B cell (primary cell): Measurements from ENCODE around the gene CAMK1D. TPM values are rescaled to one million over a fixed set of nuclear protein-coding genes. Genes with fewer than 3 reads are reported as not detected.

ENCODE experiments used
- ATAC-seq: fragments of 200-7000 bp; cut with Tn5 transposase; one replicate; pipeline ENCODE4 v1.10.0; 2021; ENCODE audit warnings: low read depth, mild to moderate bottlenecking, moderate number of reproducible peaks, moderate library complexity
- CTCF ChIA-PET: fragments of 350-600 bp; sonication (Branson Sonifier 250); formaldehyde crosslinking; loops from one replicate; lab custom pipeline; 2021; ENCODE audit warnings: antibody characterized with exemption, inconsistent platforms; lab: Charles Lee
- POLR2A ChIA-PET: fragments of 350-600 bp; sonication (Branson Sonifier 250); formaldehyde crosslinking; loops from one replicate; lab custom pipeline; 2021; ENCODE audit warnings: antibody characterized with exemption; lab: Charles Lee
- DNase-seq: peaks from one replicate; pipeline ENCODE4 v3.0.0; 2013
- H2AFZ ChIP-seq: 2 replicates; pipeline ENCODE4 v1.6.1; 2012; ENCODE audit warnings: mild to moderate bottlenecking, low read depth, low read length; ENCODE audit not compliant: insufficient read depth, poor library complexity, severe bottlenecking
- H3K27ac ChIP-seq, 2 donors: 1 replicate in 1 of 2; 2 replicates in 1 of 2; pipeline ENCODE4 v1.5.1; 2012 to 2013; ENCODE audit warnings: low read length in 2 of 2, mild to moderate bottlenecking in 2 of 2, moderate library complexity in 1 of 2
- H3K27me3 ChIP-seq, 4 experiments: fragments of 200-600 bp in 1 of 4; sonication (generic) in 1 of 4; replicated peaks in 1 of 4; 1 replicate in 2 of 4; 2 replicates in 2 of 4; pipeline versions ENCODE4 v1.6.1 to v1.7.0; 2013 to 2016; ENCODE audit warnings: low read length in 3 of 4, mild to moderate bottlenecking in 2 of 4, mixed read lengths in 1 of 4, moderate library complexity in 1 of 4; ENCODE audit not compliant: insufficient read depth in 4 of 4, control insufficient read depth in 3 of 4; ENCODE audit errors: control extremely low read depth in 1 of 4
- H3K36me3 ChIP-seq, 2 experiments: replicated peaks in 1 of 2; 1 replicate in 1 of 2; 2 replicates in 1 of 2; pipeline versions ENCODE4 v1.6.1 to v1.7.1; 2013; ENCODE audit warnings: low read length in 1 of 2; ENCODE audit not compliant: insufficient read depth in 2 of 2, control insufficient read depth in 1 of 2; ENCODE audit errors: control extremely low read depth in 1 of 2, extremely low read depth in 1 of 2
- H3K4me1 ChIP-seq, 2 donors: fragments of 200-600 bp in 1 of 2; sonication (generic) in 1 of 2; 1 replicate in 1 of 2; 2 replicates in 1 of 2; pipeline versions ENCODE4 v1.5.1 to v1.6.1; 2013 to 2017; ENCODE audit warnings: low read length in 2 of 2; ENCODE audit not compliant: control insufficient read depth in 2 of 2, insufficient read depth in 2 of 2
- H3K4me2 ChIP-seq: replicated peaks from 2 replicates; pipeline ENCODE3; 2012; ENCODE audit warnings: mild to moderate bottlenecking, low read depth, low read length; ENCODE audit not compliant: poor library complexity, severe bottlenecking
- H3K4me3 ChIP-seq, 5 experiments: fragments of 200-600 bp in 1 of 5; sonication (generic) in 1 of 5; 1 replicate in 3 of 5; 2 replicates in 2 of 5; pipeline versions ENCODE4 v1.5.1 to v1.7.0; 2011 to 2016; ENCODE audit warnings: low read length in 4 of 5, mild to moderate bottlenecking in 4 of 5, low read depth in 2 of 5, control low read depth in 1 of 5, moderate library complexity in 1 of 5; ENCODE audit not compliant: insufficient read depth in 1 of 5; ENCODE audit errors: control extremely low read depth in 1 of 5, extremely low read depth in 1 of 5
- H3K79me2 ChIP-seq: fragments of 200-600 bp; sonication (generic); one replicate; pipeline ENCODE4 v1.6.0; 2016; ENCODE audit warnings: low read length; ENCODE audit not compliant: control insufficient read depth, insufficient read depth
- H3K9ac ChIP-seq: fragments of 200-600 bp; sonication (generic); 2 replicates; pipeline ENCODE4 v1.6.1; 2017; ENCODE audit warnings: mild to moderate bottlenecking, low read length, moderate library complexity
- H3K9me3 ChIP-seq, 3 donors: one replicate each; pipeline versions ENCODE4 v1.6.1 to v1.7.1; 2013; ENCODE audit warnings: low read length in 2 of 3; ENCODE audit not compliant: control insufficient read depth in 2 of 3, insufficient read depth in 1 of 3; ENCODE audit errors: control extremely low read depth in 1 of 3
- H4K20me1 ChIP-seq: 2 replicates; pipeline ENCODE4 v1.6.0; 2012; ENCODE audit warnings: mild to moderate bottlenecking, low read length; ENCODE audit not compliant: insufficient read depth, control insufficient read depth, poor library complexity, severe bottlenecking
- H3K27ac Mint-ChIP-seq: one replicate; pipeline ENCODE4 v1.8.0; 2021; ENCODE audit warnings: mixed read lengths
- H3K27me3 Mint-ChIP-seq: one replicate; pipeline ENCODE4 v1.8.0; 2021; ENCODE audit warnings: mixed read lengths
- H3K4me1 Mint-ChIP-seq: one replicate; pipeline ENCODE4 v1.8.0; 2021; ENCODE audit warnings: mixed read lengths
- H3K4me3 Mint-ChIP-seq: one replicate; pipeline ENCODE4 v1.8.0; 2021; ENCODE audit warnings: mixed read lengths
- H3K9me3 Mint-ChIP-seq: one replicate; pipeline ENCODE4 v1.8.0; 2022; ENCODE audit warnings: mixed read lengths; ENCODE audit not compliant: insufficient read depth
- EZH2 ChIP-seq: IDR thresholded peaks from 2 replicates; pipeline ENCODE4 v1.6.1; 2012; ENCODE audit warnings: borderline replicate concordance, low read depth, mild to moderate bottlenecking, moderate library complexity, low read length; ENCODE audit not compliant: insufficient read depth, poor library complexity, severe bottlenecking
- WGBS: methylation state at CpG from one replicate; pipeline ENCODE4 v1.1.5; 2013; ENCODE audit warnings: missing lambda C conversion rate; ENCODE audit not compliant: insufficient coverage; 5-methylcytosine and 5-hydroxymethylcytosine counted together
- intact Hi-C: fragments of 100-400 bp; cut with micrococcal nuclease; formaldehyde crosslinking; loops from one replicate; pipeline ENCODE4 v1.10.0; 2022
- polyA plus RNA-seq: library from polyadenylated mRNA; depleted of rRNA; stranded (reverse); fragments of >200 nt; gene quantifications from 2 replicates; pipeline ENCODE4 v1.2.3, GENCODE V29; 2012
- total RNA-seq, 2 donors: library from RNA; stranded (reverse); fragments of 120-200 nt in 1 of 2; gene quantifications; 1 replicate in 1 of 2; 2 replicates in 1 of 2; pipeline versions ENCODE4 v1.2.3 to v1.2.4, GENCODE V29; 2013 to 2022
- TF ChIP-seq, protein P1 (sequence below): fragments of 200-600 bp; IDR thresholded peaks from one replicate; pipeline ENCODE4 v1.8.0; 2022; ENCODE audit warnings: antibody characterized with exemption, mild to moderate bottlenecking

CAMK1D gene
- total and polyA plus RNA-seq, 2 donors (not counting 1 experiment from before 2014, with no cell fraction given): 34.1 to 69.7 TPM

GRCh38 chr10:12322583-12323131, 26.7 kb upstream of the CAMK1D start:
- Histone ChIP-seq H3K36me3 (no peaks in the 10 kb centered on the region), H3K27me3 (no peaks in the 10 kb centered on the region), H3K4me3 (no peak overlapping the region), H3K9ac (no peak overlapping the region), H3K9me3 (no peaks in the 10 kb centered on the region), H2AFZ (no peak overlapping the region), H3K27ac (no peak overlapping the region), H3K4me1 (peaks cover 4 to 15% of the 10 kb centered on the region in 2 donors), H4K20me1 (no peaks in the 10 kb centered on the region), H3K4me2 (no peak overlapping the region), H3K79me2 (no peaks in the 10 kb centered on the region)
- Mint-ChIP-seq H3K27ac (no peak overlapping the region), H3K4me1 (peaks cover 29% of the 10 kb centered on the region), H3K4me3 (no peak overlapping the region), H3K9me3 (no peaks in the 10 kb centered on the region), H3K27me3 (no peaks in the 10 kb centered on the region)
- POLR2A ChIA-PET: interaction anchor here (0.7 kb wide), 1 partner anchor 27 kb away, joined by 3 read pairs; the partner anchor contains the start of gene CAMK1D
- DNase-seq (no peak), ATAC-seq (no peak)
- WGBS: 68% methylated on average over 5 of the region's 9 CpGs
- TF ChIP-seq EZH2: no peak
- TF ChIP-seq, protein P1, sequence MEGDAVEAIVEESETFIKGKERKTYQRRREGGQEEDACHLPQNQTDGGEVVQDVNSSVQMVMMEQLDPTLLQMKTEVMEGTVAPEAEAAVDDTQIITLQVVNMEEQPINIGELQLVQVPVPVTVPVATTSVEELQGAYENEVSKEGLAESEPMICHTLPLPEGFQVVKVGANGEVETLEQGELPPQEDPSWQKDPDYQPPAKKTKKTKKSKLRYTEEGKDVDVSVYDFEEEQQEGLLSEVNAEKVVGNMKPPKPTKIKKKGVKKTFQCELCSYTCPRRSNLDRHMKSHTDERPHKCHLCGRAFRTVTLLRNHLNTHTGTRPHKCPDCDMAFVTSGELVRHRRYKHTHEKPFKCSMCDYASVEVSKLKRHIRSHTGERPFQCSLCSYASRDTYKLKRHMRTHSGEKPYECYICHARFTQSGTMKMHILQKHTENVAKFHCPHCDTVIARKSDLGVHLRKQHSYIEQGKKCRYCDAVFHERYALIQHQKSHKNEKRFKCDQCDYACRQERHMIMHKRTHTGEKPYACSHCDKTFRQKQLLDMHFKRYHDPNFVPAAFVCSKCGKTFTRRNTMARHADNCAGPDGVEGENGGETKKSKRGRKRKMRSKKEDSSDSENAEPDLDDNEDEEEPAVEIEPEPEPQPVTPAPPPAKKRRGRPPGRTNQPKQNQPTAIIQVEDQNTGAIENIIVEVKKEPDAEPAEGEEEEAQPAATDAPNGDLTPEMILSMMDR: no peak
- CTCF ChIA-PET: interaction anchor here (0.6 to 2.3 kb wide), 6 partner anchors 58 to 390 kb away, joined by 3 to 14 read pairs (median 8); no protein-coding TSS in a partner anchor
- intact Hi-C loops: loop anchor here (1.0 kb wide), 2 partner anchors 334 to 389 kb away; no protein-coding TSS in a partner anchor

DNA sequence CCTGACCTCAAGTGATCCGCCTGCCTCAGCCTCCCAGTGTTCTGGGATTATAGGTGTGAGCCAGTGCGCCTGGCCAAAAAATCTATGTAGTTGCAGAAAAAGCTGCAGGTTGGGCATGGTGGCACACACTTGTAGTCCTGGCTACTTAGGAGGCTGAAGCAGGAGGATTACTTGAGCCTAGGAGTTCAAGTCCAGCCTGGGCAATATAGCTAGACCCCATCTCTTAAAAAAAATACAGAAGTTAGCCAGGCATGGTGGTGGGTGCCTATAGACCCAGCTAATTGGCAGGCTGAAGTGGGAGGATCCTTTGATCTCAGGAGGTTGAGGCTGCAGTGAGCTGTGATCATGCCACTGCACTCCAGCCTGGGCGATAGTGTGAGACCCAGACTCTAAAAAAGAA, 24.8 kb upstream of the CAMK1D start:
- CTCF ChIA-PET: interaction anchor here (1.2 to 2.3 kb wide), 5 partner anchors 24 to 388 kb away, joined by 3 to 14 read pairs (median 6); no protein-coding TSS in a partner anchor
- H3K4me1 Mint-ChIP-seq: peaks cover 26% of the 10 kb centered on the region
- H3K79me2 ChIP-seq: no peaks in the 10 kb centered on the region
- no peaks in the 10 kb centered on the region for H4K20me1 ChIP-seq
- no peak overlapping the region for H3K27ac Mint-ChIP-seq
- no peak overlapping the region for H3K4me3 Mint-ChIP-seq
- H3K9me3 Mint-ChIP-seq: no peaks in the 10 kb centered on the region
- DNase-seq: no peak
- no peaks in the 10 kb centered on the region for H3K27me3 ChIP-seq
- ATAC-seq: no peak
- POLR2A ChIA-PET: interaction anchor here (0.7 kb wide), 1 partner anchor 14 kb away, joined by 7 read pairs; no protein-coding TSS in a partner anchor
- H3K9ac ChIP-seq: no peak overlapping the region
- no peak overlapping the region for H3K4me3 ChIP-seq
- H3K27ac ChIP-seq: no peak overlapping the region
- H3K4me1 ChIP-seq: peaks cover 4 to 15% of the 10 kb centered on the region in 2 donors
- no peaks in the 10 kb centered on the region for H3K27me3 Mint-ChIP-seq
- intact Hi-C loops: no loop called here
- H3K4me2 ChIP-seq: no peak overlapping the region
- H3K36me3 ChIP-seq: no peaks in the 10 kb centered on the region
- TF ChIP-seq EZH2: no peak
- TF ChIP-seq, protein P1: no peak
- WGBS: 100% methylated on average over 2 of the region's 3 CpGs
- H3K9me3 ChIP-seq: no peaks in the 10 kb centered on the region
- no peak overlapping the region for H2AFZ ChIP-seq
